Activated B cell treated with CpG ODN at 0.5 μM for 24 hours (primary cell): Measurements from ENCODE around the gene PALD1. TPM values are rescaled to one million over a fixed set of nuclear protein-coding genes. Genes with fewer than 3 reads are reported as not detected.

Experiments
- ATAC-seq: fragments of 200-7000 bp; cut with Tn5 transposase; one replicate; pipeline ENCODE4 v1.10.0; 2021; ENCODE audit warnings: low read depth, mild to moderate bottlenecking, moderate library complexity
- CTCF ChIA-PET: fragments of 350-600 bp; sonication (Branson Sonifier 250); formaldehyde crosslinking; loops from one replicate; lab custom pipeline; 2021; ENCODE audit warnings: antibody characterized with exemption; lab: Charles Lee
- POLR2A ChIA-PET: fragments of 350-600 bp; sonication (Branson Sonifier 250); formaldehyde crosslinking; loops from one replicate; lab custom pipeline; 2021; ENCODE audit warnings: antibody characterized with exemption; lab: Charles Lee
- DNase-seq: peaks from one replicate; pipeline ENCODE4 v3.0.0; 2022
- H3K27ac Mint-ChIP-seq: one replicate; pipeline ENCODE4 v1.8.0; 2020; ENCODE audit warnings: mixed read lengths
- H3K27me3 Mint-ChIP-seq: one replicate; pipeline ENCODE4 v1.8.0; 2021; ENCODE audit warnings: mixed read lengths
- H3K36me3 Mint-ChIP-seq: one replicate; pipeline ENCODE4 v1.8.0; 2021; ENCODE audit warnings: low read depth, mixed read lengths
- H3K4me1 Mint-ChIP-seq: one replicate; pipeline ENCODE4 v1.8.0; 2021; ENCODE audit warnings: mixed read lengths
- H3K4me3 Mint-ChIP-seq: one replicate; pipeline ENCODE4 v1.8.0; 2020; ENCODE audit warnings: mild to moderate bottlenecking, mixed read lengths
- H3K9me3 Mint-ChIP-seq: one replicate; pipeline ENCODE4 v1.8.0; 2020; ENCODE audit warnings: mixed read lengths
- CTCF ChIP-seq: fragments of 200-600 bp; IDR thresholded peaks from one replicate; pipeline ENCODE4 v1.8.0; 2022; ENCODE audit warnings: antibody characterized with exemption, mild to moderate bottlenecking
- intact Hi-C: fragments of 100-400 bp; cut with micrococcal nuclease; formaldehyde crosslinking; loops from one replicate; pipeline ENCODE4 v1.15.1; 2024
- total RNA-seq: library from RNA; stranded (reverse); gene quantifications from 2 replicates; pipeline ENCODE4 v1.2.3, GENCODE V29; 2022

The PALD1 gene
- total RNA-seq, 1 donor from 2014 or later: 3.3 TPM

GRCh38 chr10:70615784-70616522, 137.4 kb downstream of the PALD1 start:
- intact Hi-C loops: no loop called here
- peaks cover 27% of the 10 kb centered on the region for H3K27me3 Mint-ChIP-seq
- no peak for TF ChIP-seq CTCF
- POLR2A ChIA-PET: no interaction called here
- DNase-seq: no peak
- H3K4me3 Mint-ChIP-seq: no peak overlapping the region
- peaks cover 11% of the 10 kb centered on the region for H3K9me3 Mint-ChIP-seq
- H3K4me1 Mint-ChIP-seq: peaks cover 3% of the 10 kb centered on the region
- H3K36me3 Mint-ChIP-seq: no peaks in the 10 kb centered on the region
- H3K27ac Mint-ChIP-seq: no peak overlapping the region
- ATAC-seq: no peak
- CTCF ChIA-PET: no interaction called here

- intact Hi-C loops: no loop called here
- Mint-ChIP-seq H3K4me1 (peaks cover 3% of the 10 kb centered on the region), H3K4me3 (no peak overlapping the region), H3K27me3 (peaks cover 27% of the 10 kb centered on the region), H3K9me3 (peaks cover 11% of the 10 kb centered on the region), H3K27ac (no peak overlapping the region), H3K36me3 (no peaks in the 10 kb centered on the region)
- DNase-seq (no peak), ATAC-seq (no peak)
- ChIA-PET CTCF (no interaction called here), POLR2A (no interaction called here)
- no peak for TF ChIP-seq CTCF
These were observed 138.2 kb downstream of the PALD1 start for GRCh38 chr10:70616761-70617160.

Other genes starting within 250 kb of the PALD1 start
- gene PPA1, start 245.3 kb upstream of the PALD1 start, total RNA-seq: 107 and 118 TPM in 2 replicates
- gene NPFFR1, start 194.8 kb upstream of the PALD1 start, total RNA-seq: not detected in 2 replicates
- 0.64 and 0.81 TPM in 2 replicates for gene LRRC20, start 96.1 kb upstream of the PALD1 start, total RNA-seq
- 38.7 and 40.6 TPM in 2 replicates for gene EIF4EBP2, start 74.6 kb upstream of the PALD1 start, total RNA-seq
- gene NODAL, start 37.1 kb upstream of the PALD1 start, total RNA-seq: not detected in 2 replicates
- gene PRF1, start 124.0 kb downstream of the PALD1 start, total RNA-seq: 0.53 and 0.61 TPM in 2 replicates
- 0.04 TPM in 1 of 2 replicates, not detected in the other for gene ADAMTS14, start 193.7 kb downstream of the PALD1 start, total RNA-seq